Endothelial cell of umbilical vein (primary cell): Measurements from ENCODE around the gene SLC5A4. TPM values are rescaled to one million over a fixed set of nuclear protein-coding genes. Genes with fewer than 3 reads are reported as not detected.

Experiments used
- BruUV-seq: library from RNA; stranded (reverse); fragments of 400-500 nt; replicated peaks from 2 replicates; lab custom pipeline; 2021; lab: Mats Ljungman, UMichigan
- CTCF ChIA-PET: fragments of 300-600, 350-600 bp; sonication (Branson Sonifier 250); formaldehyde crosslinking; loops from one replicate; lab custom pipeline; 2021; ENCODE audit warnings: antibody characterized with exemption, inconsistent platforms; lab: Charles Lee
- POLR2A ChIA-PET: fragments of 300-600, 350-600 bp; sonication (Branson Sonifier 250); formaldehyde crosslinking; loops from one replicate; lab custom pipeline; 2021; ENCODE audit warnings: antibody characterized with exemption, inconsistent platforms; lab: Charles Lee
- DNase-seq: peaks from one replicate; pipeline ENCODE4 v3.0.0-alpha.2; 2011; ENCODE audit warnings: low read depth, low spot score
- FAIRE-seq: peaks from 2 replicates; lab custom pipeline; 2011; peaks lifted over from hg19 to GRCh38; lab: Jason Lieb, UNC
- H2AFZ ChIP-seq: 2 replicates; pipeline ENCODE4 v1.6.0; 2012; ENCODE audit warnings: low read depth, low read length, control low read depth, inconsistent platforms
- H3K27ac ChIP-seq: 2 replicates; pipeline ENCODE4 v1.5.1; 2011; ENCODE audit warnings: low read depth, mild to moderate bottlenecking, control low read depth, low read length, moderate library complexity; ENCODE audit not compliant: insufficient read depth
- H3K27me3 ChIP-seq, 2 experiments: 2 replicates each; pipeline versions ENCODE4 v1.6.0 to v1.6.1; 2011; ENCODE audit warnings: low read length in 2 of 2, mixed read lengths in 1 of 2; ENCODE audit not compliant: control insufficient read depth in 2 of 2, insufficient read depth in 2 of 2
- H3K36me3 ChIP-seq, 2 experiments: 2 replicates in 1 of 2; 3 replicates in 1 of 2; pipeline ENCODE4 v1.5.1; 2011; ENCODE audit warnings: low read length in 2 of 2, mild to moderate bottlenecking in 1 of 2, moderate library complexity in 1 of 2; ENCODE audit not compliant: control insufficient read depth in 2 of 2, insufficient read depth in 2 of 2; ENCODE audit errors: extremely low read depth in 1 of 2
- H3K4me1 ChIP-seq: 3 replicates; pipeline ENCODE4 v1.5.1; 2011; ENCODE audit warnings: mild to moderate bottlenecking, low read length; ENCODE audit not compliant: control insufficient read depth, insufficient read depth; ENCODE audit errors: extremely low read depth
- H3K4me2 ChIP-seq: 2 replicates; pipeline ENCODE4 v1.6.1; 2011; ENCODE audit warnings: low read length, control low read depth, mixed read lengths; ENCODE audit not compliant: insufficient read depth
- H3K4me3 ChIP-seq, 3 experiments: fragments of 200-600 bp in 1 of 3; sonication (generic), shearing (Covaris generic) in 1 of 3; replicated peaks in 1 of 3; 2 replicates each; pipeline ENCODE4 v1.5.1; 2011 to 2016; ENCODE audit warnings: control low read depth in 3 of 3, low read length in 3 of 3, mild to moderate bottlenecking in 2 of 3, inconsistent platforms in 1 of 3, low read depth in 1 of 3, moderate library complexity in 1 of 3; ENCODE audit not compliant: insufficient read depth in 1 of 3
- H3K79me2 ChIP-seq: 2 replicates; pipeline ENCODE4 v1.6.0; 2012; ENCODE audit warnings: low read length, inconsistent platforms; ENCODE audit not compliant: control insufficient read depth, insufficient read depth
- H3K9ac ChIP-seq: replicated peaks from 2 replicates; pipeline ENCODE3; 2011; ENCODE audit warnings: low read length, control low read depth; ENCODE audit not compliant: insufficient read depth; ENCODE audit errors: extremely low read depth
- H3K9me1 ChIP-seq: replicated peaks from 3 replicates; pipeline ENCODE4 v1.6.0; 2011; ENCODE audit warnings: mild to moderate bottlenecking, low read length; ENCODE audit not compliant: control insufficient read depth, insufficient read depth; ENCODE audit errors: extremely low read depth
- H3K9me3 ChIP-seq: replicated peaks from 2 replicates; pipeline ENCODE4 v1.5.1; 2012; ENCODE audit warnings: low read length, inconsistent platforms; ENCODE audit not compliant: control insufficient read depth, insufficient read depth
- H4K20me1 ChIP-seq: replicated peaks from 2 replicates; pipeline ENCODE3; 2011; ENCODE audit warnings: mild to moderate bottlenecking, low read length; ENCODE audit not compliant: control insufficient read depth, insufficient read depth; ENCODE audit errors: extremely low read depth
- CTCF ChIP-seq, 2 donors: IDR thresholded peaks; 1 replicate in 1 of 2; 2 replicates in 1 of 2; pipeline ENCODE4 v1.5.1; 2011; ENCODE audit warnings: low read length in 2 of 2, mild to moderate bottlenecking in 2 of 2, moderate library complexity in 2 of 2, control low read depth in 1 of 2, inconsistent platforms in 1 of 2, low read depth in 1 of 2; ENCODE audit not compliant: insufficient read depth in 1 of 2; ENCODE audit errors: extremely low read depth in 1 of 2
- EZH2 ChIP-seq: IDR thresholded peaks from 2 replicates; pipeline ENCODE4 v1.6.1; 2012; ENCODE audit warnings: borderline replicate concordance, low read depth, mild to moderate bottlenecking, moderate library complexity, low read length, inconsistent platforms; ENCODE audit not compliant: severe bottlenecking
- FOS ChIP-seq: IDR thresholded peaks from 2 replicates; pipeline ENCODE4 v1.6.1; 2011; ENCODE audit warnings: mild to moderate bottlenecking, low read length, moderate library complexity, borderline replicate concordance; ENCODE audit not compliant: insufficient read depth
- GATA2 ChIP-seq: IDR thresholded peaks from 2 replicates; pipeline ENCODE4 v1.7.0; 2011; ENCODE audit warnings: low read depth, mild to moderate bottlenecking, moderate library complexity, mixed read lengths, low read length; ENCODE audit not compliant: insufficient read length, insufficient read depth
- JUN ChIP-seq: IDR thresholded peaks from 2 replicates; pipeline ENCODE4 v1.6.1; 2011; ENCODE audit warnings: borderline replicate concordance, low read depth; ENCODE audit not compliant: insufficient read length, insufficient read depth
- MAX ChIP-seq: IDR thresholded peaks from 2 replicates; pipeline ENCODE4 v1.6.1; 2011; ENCODE audit not compliant: insufficient read depth, insufficient read length
- MYC ChIP-seq: IDR thresholded peaks from one replicate; pipeline ENCODE4 v1.6.1; 2011; ENCODE audit warnings: mild to moderate bottlenecking, low read depth, low read length
- POLR2A ChIP-seq: IDR thresholded peaks from 2 replicates; pipeline ENCODE4 v1.6.1; 2012; ENCODE audit warnings: low read depth, mild to moderate bottlenecking, control low read depth, low read length
- POLR2AphosphoS5 ChIP-seq: IDR thresholded peaks from 2 replicates; pipeline ENCODE4 v1.6.1; 2012; ENCODE audit warnings: low read depth, mild to moderate bottlenecking, control low read depth, low read length, moderate library complexity; ENCODE audit not compliant: insufficient read depth
- dilution Hi-C: fragments of 300-500 bp; cut with MboI; formaldehyde crosslinking; loops from one replicate; pipeline ENCODE4 v1.15.0; 2019; ENCODE audit warnings: low sequenced_read_pairs; ENCODE audit not compliant: extremely low pct_ligation_motif_present
- intact Hi-C: fragments of 100-400 bp; cut with micrococcal nuclease; formaldehyde crosslinking; loops from one replicate; pipeline ENCODE4 v1.10.0; 2022
- polyA plus RNA-seq, 4 experiments: library from polyadenylated mRNA; depleted of rRNA in 3 of 4; stranded (reverse) in 3 of 4; unstranded in 1 of 4; fragments of >200 nt; gene quantifications; 2 replicates each; pipeline versions ENCODE4 v1.2.1 to v1.2.3, GENCODE V29; 2011 to 2012; ENCODE audit warnings: missing spikeins in 1 of 4
- total RNA-seq: library from RNA; stranded (reverse); gene quantifications from 2 replicates; pipeline ENCODE4 v1.2.3, GENCODE V29; 2021

Gene SLC5A4
- total and polyA plus RNA-seq, 2 donors (not counting 3 experiments of a cell fraction or from before 2014, with no cell fraction given) = 1.5 to 2.8 TPM

GRCh38 chr22:32202161-32202538 is 53.0 kb downstream of the SLC5A4 start:
- Histone ChIP-seq H3K27ac (no peak overlapping the region), H3K9ac (no peak overlapping the region), H3K9me3 (no peaks in the 10 kb centered on the region), H3K4me3 (no peak overlapping the region), H3K79me2 (no peaks in the 10 kb centered on the region), H3K36me3 (no peaks in the 10 kb centered on the region), H4K20me1 (no peaks in the 10 kb centered on the region), H2AFZ (no peak overlapping the region), H3K4me2 (no peak overlapping the region), H3K9me1 (no peaks in the 10 kb centered on the region), H3K27me3 (peaks cover 4 to 19% of the 10 kb centered on the region in 2 experiments), H3K4me1 (no peaks in the 10 kb centered on the region)
- BruUV-seq = no TSS peak
- TF ChIP-seq MAX (no peak), POLR2AphosphoS5 (no peak), CTCF (IDR thresholded peaks at IDR 0.05; ENCODE audit: extremely low read depth in 1 of 2, insufficient read depth in 1 of 2, low read depth in 1 of 2, low read length in 2 of 2) (no peak), FOS (no peak), EZH2 (no peak), JUN (no peak), MYC (no peak), POLR2A (no peak), GATA2 (no peak)
- dilution Hi-C loops = no loop called here
- intact Hi-C loops = loop anchor here (1.0 kb wide), 3 partner anchors 64 to 271 kb away; no protein-coding TSS in a partner anchor
- POLR2A ChIA-PET = no interaction called here
- CTCF ChIA-PET = interaction anchor here (1.0 to 4.1 kb wide), 3 partner anchors 28 to 177 kb away, joined by 3 to 29 read pairs (median 7); no protein-coding TSS in a partner anchor
- FAIRE-seq (no peak), DNase-seq (no peak)
